Measurements from ENCODE around the gene UTS2. TPM values are rescaled to one million over a fixed set of nuclear protein-coding genes. Genes with fewer than 3 reads are reported as not detected.

UTS2 gene
- total RNA-seq, 2 experiments from 2014 or later: not detected

DNA sequence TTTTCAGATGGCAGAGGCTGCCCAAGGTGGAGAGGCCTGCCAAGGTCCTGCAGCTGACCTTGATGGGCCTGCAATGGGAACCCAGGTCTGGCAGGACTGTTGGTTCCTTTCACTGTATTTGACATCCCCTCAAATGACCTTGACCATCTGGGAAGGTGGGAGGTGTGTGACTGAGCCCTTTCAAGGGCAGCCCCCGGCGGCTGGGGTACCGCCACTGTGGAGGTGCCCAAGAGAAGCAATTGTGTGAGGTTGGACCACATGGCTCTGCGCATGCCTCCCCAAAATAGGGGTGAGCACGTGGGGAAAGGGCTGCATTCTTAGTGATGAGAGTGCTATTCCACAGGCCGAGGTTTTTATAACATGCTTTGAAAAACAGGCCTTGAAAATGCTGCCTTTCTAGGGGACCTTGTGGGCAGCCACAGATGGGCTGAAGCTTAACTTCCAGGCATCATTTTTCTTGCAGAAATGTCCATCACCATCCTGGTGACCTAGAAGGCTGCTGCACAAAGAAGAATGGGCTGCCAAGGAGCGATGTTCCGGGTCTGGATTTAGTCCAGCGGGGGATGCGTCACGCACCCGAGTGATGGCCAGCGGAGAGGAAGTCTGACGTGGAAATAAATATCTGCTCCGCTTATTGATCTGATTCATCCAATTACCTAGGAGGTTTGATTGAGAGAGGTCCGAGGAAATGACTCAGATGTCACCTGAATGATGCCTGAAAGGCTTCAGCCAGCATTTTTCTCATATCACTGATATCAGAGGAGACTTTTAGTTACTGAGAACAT, 16.5 kb upstream of the UTS2 start:
- no peaks in the 10 kb centered on the region for H3K27me3 Mint-ChIP-seq
- no peaks in the 10 kb centered on the region for H3K36me3 Mint-ChIP-seq (ENCODE audit: low read depth)
- no peaks in the 10 kb centered on the region for H3K4me1 ChIP-seq (ENCODE audit: insufficient read depth, low read length)
- H3K27ac Mint-ChIP-seq: no peak overlapping the region
- no peaks in the 10 kb centered on the region for H3K27me3 ChIP-seq (ENCODE audit: control insufficient read depth in 1 of 2, insufficient read depth in 2 of 2, low read length in 2 of 2)
- no peaks in the 10 kb centered on the region for H3K4me1 Mint-ChIP-seq (ENCODE audit: low read depth)
- TF ChIP-seq, protein P1, sequence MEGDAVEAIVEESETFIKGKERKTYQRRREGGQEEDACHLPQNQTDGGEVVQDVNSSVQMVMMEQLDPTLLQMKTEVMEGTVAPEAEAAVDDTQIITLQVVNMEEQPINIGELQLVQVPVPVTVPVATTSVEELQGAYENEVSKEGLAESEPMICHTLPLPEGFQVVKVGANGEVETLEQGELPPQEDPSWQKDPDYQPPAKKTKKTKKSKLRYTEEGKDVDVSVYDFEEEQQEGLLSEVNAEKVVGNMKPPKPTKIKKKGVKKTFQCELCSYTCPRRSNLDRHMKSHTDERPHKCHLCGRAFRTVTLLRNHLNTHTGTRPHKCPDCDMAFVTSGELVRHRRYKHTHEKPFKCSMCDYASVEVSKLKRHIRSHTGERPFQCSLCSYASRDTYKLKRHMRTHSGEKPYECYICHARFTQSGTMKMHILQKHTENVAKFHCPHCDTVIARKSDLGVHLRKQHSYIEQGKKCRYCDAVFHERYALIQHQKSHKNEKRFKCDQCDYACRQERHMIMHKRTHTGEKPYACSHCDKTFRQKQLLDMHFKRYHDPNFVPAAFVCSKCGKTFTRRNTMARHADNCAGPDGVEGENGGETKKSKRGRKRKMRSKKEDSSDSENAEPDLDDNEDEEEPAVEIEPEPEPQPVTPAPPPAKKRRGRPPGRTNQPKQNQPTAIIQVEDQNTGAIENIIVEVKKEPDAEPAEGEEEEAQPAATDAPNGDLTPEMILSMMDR (IDR thresholded peaks at IDR 0.05): no peak
- CTCF ChIA-PET: no interaction called here
- H3K9me3 ChIP-seq (ENCODE audit: control insufficient read depth in 1 of 2, insufficient read depth in 1 of 2, low read length in 2 of 2): peaks cover 0 to 3% of the 10 kb centered on the region in 2 experiments
- no peak overlapping the region for H3K4me3 Mint-ChIP-seq
- DNase-seq: no peak
- POLR2A ChIA-PET: no interaction called here
- no peaks in the 10 kb centered on the region for H3K9me3 Mint-ChIP-seq
- ATAC-seq (ENCODE audit: poor library complexity): no peak
- intact Hi-C loops (cut with DNase I, micrococcal nuclease): no loop called here
- no peak overlapping the region for H3K27ac ChIP-seq (ENCODE audit: low read depth in 1 of 2, low read length in 2 of 2)
- no peaks in the 10 kb centered on the region for H3K36me3 ChIP-seq (ENCODE audit: insufficient read depth, low read length)
- no peak overlapping the region for H3K4me3 ChIP-seq (ENCODE audit: low read length)

DNA sequence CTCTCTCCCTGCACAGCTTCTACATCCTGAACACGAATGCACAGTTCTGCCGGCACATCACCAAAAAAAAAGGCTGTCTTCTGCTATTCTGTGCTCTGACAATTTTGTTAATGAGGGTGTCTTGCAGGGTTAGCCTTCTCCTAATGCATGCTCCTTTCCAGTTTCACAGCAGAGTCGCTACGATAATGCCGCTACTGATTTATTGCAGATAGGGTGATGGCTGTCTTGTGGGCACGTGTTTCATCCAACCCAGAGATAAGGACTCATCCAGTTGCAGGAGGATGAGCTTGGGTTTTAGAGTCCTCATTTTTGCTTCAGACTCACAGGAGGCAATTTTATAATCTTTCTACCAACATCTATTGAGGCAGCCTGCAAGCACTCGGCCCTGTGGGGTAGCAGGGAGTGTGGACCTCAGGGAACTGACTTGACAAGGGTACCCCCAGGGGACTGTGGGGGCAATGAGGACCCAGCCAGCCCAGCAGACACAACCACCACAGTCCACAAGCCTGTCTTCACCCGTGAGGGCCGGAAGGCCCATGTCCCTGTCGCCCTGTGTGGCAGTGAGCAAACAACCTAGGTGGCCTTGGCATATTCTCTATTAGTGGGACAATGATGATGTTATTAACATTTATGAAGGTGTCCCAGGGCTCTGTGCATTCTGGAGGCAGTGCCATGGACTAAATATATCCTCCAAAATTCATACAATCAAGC, 15.4 kb upstream of the UTS2 start:
- no peaks in the 10 kb centered on the region for H3K4me1 ChIP-seq (ENCODE audit: insufficient read depth, low read length)
- no peak overlapping the region for H3K27ac Mint-ChIP-seq
- ATAC-seq (ENCODE audit: poor library complexity) (no peak), DNase-seq (no peak)
- ChIA-PET CTCF (no interaction called here), POLR2A (no interaction called here)
- H3K9me3 ChIP-seq (ENCODE audit: control insufficient read depth in 1 of 2, insufficient read depth in 1 of 2, low read length in 2 of 2): peaks cover 0 to 3% of the 10 kb centered on the region in 2 experiments
- H3K4me1 Mint-ChIP-seq (ENCODE audit: low read depth): no peaks in the 10 kb centered on the region
- H3K4me3 ChIP-seq (ENCODE audit: low read length): no peak overlapping the region
- intact Hi-C loops (cut with DNase I, micrococcal nuclease): no loop called here
- H3K27me3 Mint-ChIP-seq: no peaks in the 10 kb centered on the region
- H3K9me3 Mint-ChIP-seq: no peaks in the 10 kb centered on the region
- H3K36me3 Mint-ChIP-seq (ENCODE audit: low read depth): no peaks in the 10 kb centered on the region
- TF ChIP-seq, protein P1 (IDR thresholded peaks at IDR 0.05): no peak
- no peaks in the 10 kb centered on the region for H3K36me3 ChIP-seq (ENCODE audit: insufficient read depth, low read length)
- no peak overlapping the region for H3K27ac ChIP-seq (ENCODE audit: low read depth in 1 of 2, low read length in 2 of 2)
- H3K4me3 Mint-ChIP-seq: no peak overlapping the region
- no peaks in the 10 kb centered on the region for H3K27me3 ChIP-seq (ENCODE audit: control insufficient read depth in 1 of 2, insufficient read depth in 2 of 2, low read length in 2 of 2)

DNA sequence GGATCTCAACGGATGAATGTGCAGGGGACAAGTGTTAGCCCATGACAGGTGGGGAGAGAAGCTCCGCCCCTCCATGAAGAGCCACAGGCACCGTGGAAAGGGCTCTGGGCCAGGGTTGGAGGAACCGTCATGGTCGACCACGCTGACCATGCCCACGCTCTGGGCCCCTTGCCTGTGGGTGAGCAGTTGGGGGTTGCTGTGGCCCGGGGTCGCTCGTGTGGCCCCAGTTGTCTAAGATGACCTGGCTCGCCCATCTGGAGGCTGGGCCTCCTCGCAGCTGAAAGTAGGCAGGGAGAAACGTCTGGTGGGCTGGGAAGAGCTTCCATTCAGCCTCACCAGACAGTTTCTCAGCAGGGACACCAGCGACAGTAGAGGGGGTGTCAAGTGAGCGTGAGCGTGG, 13.1 kb upstream of the UTS2 start:
- intact Hi-C loops (cut with DNase I, micrococcal nuclease): no loop called here
- no peak overlapping the region for H3K4me3 Mint-ChIP-seq
- ChIA-PET POLR2A (no interaction called here), CTCF (no interaction called here)
- Histone ChIP-seq H3K27me3 (ENCODE audit: control insufficient read depth in 1 of 2, insufficient read depth in 2 of 2, low read length in 2 of 2) (no peaks in the 10 kb centered on the region), H3K36me3 (ENCODE audit: insufficient read depth, low read length) (no peaks in the 10 kb centered on the region), H3K4me3 (ENCODE audit: low read length) (no peak overlapping the region), H3K4me1 (ENCODE audit: insufficient read depth, low read length) (no peaks in the 10 kb centered on the region), H3K9me3 (ENCODE audit: control insufficient read depth in 1 of 2, insufficient read depth in 1 of 2, low read length in 2 of 2) (peaks cover 0 to 3% of the 10 kb centered on the region in 2 experiments), H3K27ac (ENCODE audit: low read depth in 1 of 2, low read length in 2 of 2) (no peak overlapping the region)
- H3K27ac Mint-ChIP-seq: no peak overlapping the region
- ATAC-seq (ENCODE audit: poor library complexity) (no peak), DNase-seq (no peak)
- no peaks in the 10 kb centered on the region for H3K36me3 Mint-ChIP-seq (ENCODE audit: low read depth)
- H3K27me3 Mint-ChIP-seq: no peaks in the 10 kb centered on the region
- TF ChIP-seq, protein P1 (IDR thresholded peaks at IDR 0.05): no peak
- no peaks in the 10 kb centered on the region for H3K4me1 Mint-ChIP-seq (ENCODE audit: low read depth)
- H3K9me3 Mint-ChIP-seq: no peaks in the 10 kb centered on the region
